GM18502 (cell line): ENCODE measurements around the gene QRICH1.

Experiments used
- ATAC-seq: cut with Tn5 transposase; IDR thresholded peaks from one replicate; pipeline ENCODE4 v1.9.1; 2021; ENCODE audit warnings: mild to moderate bottlenecking; ENCODE audit not compliant: unreplicated experiment, poor library complexity

QRICH1 gene

GRCh38 chr3:49120438-49121131 lies 26.7 kb upstream of the QRICH1 start, which contains the start of gene USP19:
Gene USP19, minus strand, starts transcription at chr3:49120823. Its CDS starts 1,678 bp downstream, at chr3:49119145.
- peak; percentile 79 for ATAC-seq

DNA sequence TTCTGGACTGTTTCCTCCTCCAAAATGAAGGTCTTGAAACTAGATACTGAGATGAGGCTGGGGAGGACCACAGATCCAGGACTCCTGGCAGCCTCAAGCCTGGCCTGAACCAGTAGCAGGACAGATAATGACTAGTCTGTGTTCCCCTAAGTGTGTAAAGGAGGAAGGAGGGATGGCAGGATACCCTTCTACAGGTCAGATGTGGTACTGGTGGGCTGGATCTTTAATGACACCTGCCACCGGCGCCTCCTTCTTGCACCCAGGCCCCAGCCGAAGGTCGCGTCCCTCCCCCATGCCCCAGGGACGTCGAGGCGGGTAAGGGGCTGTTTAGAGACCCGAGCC lies 26.2 kb upstream of the QRICH1 start:
- no peak for ATAC-seq

GRCh38 chr3:49119439-49119838 lies 25.6 kb upstream of the QRICH1 start:
- ATAC-seq: no peak

GRCh38 chr3:49119036-49119435 lies 25.2 kb upstream of the QRICH1 start:
- ATAC-seq: no peak

- ATAC-seq: no peak
These were observed 18.4 kb upstream of the QRICH1 start for GRCh38 chr3:49112262-49112661.

DNA sequence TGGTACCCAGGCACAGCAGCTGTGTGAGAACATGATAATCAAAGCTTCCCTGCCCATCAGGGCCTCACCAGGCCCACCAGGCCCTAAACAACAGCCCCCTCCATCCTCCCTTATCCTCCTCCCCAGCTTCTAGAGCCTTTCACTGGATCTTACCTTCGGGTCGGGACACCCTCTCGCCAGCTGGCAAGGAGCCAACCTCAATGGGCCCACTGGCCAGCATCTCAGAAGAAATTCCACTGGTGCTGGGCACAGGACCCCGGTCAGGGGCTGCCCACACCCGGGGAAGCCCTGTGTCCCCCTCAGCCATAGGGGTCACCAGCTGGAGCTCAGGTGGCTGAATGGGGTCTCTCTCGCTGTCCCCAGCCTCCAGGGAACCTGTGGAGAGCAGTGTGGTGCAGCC lies 17.5 kb upstream of the QRICH1 start:
- ATAC-seq: no peak

DNA sequence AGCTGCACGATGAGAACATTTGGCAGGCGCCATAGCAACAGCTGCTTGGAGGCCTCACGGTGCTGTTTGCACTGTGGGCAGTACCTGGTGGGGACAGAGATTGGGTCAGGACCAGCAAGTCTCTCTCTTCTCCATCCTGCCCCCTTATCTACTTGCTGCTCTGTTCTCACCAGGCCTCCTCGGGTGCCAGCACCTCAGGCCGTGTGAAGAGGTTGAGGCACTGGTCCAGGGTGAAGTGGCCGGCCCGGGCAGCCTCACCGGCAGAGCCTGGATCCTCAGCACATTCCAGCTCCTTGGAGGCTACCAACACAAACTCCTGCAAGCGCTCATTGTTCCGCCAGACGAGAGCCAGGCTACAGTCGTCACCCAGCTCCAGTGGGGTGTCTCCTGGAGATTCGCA lies 16.9 kb upstream of the QRICH1 start:
- ATAC-seq: no peak

- no peak for ATAC-seq
These were observed 14.5 kb upstream of the QRICH1 start for GRCh38 chr3:49108346-49108745.

DNA sequence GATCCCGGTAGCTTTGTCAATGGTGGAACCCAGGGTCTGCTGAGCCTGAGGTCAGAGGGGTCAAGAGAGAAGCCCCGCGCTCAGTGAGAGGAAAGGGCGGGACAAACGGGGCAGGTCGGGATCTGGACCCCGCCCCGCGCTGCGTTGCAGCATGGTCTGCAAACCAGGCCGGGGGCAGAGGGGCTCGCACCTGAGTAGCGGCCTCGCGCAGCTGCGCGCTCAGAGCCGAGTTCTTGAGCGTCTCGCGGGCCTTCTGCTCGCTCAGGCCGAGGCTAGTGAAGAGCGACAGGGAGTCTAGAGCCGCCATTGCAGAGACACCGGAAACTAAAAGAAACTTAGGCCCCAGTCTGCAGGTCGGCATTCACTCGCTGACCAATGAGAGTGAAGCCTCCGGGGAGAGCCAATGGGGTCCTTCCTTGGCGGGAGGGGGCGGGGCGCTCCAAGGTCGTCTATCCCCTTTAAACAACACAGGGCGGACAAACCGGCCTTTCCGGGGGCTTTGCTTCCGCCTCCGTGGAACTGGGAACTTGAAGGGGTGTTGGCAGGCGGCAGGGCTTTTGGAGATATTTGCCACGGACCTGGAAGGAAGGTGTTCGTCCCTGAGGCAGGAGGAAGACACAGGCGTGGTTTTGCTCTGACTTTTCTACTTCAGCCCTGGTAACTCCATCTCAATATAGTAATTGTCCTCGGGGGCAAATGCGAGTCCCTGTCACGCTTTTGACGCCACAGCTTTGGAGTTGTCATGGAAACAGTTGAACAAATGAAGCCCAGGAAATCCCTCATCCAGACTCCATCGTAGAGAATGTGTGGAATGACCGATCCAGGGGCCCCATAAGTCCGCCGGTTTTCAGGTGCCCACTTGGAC lies 10.8 kb upstream of the QRICH1 start, which contains the start of gene QARS1:
TSS of gene QARS1 (minus strand) at position 331 of the 865 bp plus-strand sequence. CDS start at position 307, 24 bp downstream.
- ATAC-seq: peak; percentile 89

DNA sequence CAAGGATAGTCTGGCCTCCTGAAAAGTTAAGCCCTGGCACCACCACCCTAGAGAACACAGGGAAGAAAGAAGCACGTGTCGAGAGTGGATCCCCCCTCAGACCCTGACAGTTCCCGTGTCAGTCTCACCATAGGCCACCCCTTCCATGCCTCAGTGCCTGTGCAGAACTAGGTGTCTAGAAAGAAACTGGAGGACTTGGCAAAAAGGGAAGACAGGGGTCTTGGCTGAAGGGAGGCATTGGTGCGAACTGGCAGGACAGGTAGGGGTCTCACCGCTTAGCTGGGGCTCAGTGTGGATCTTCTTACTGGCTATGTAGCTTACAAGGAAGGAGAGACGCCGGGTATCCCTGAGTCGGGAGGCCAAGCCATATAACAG lies 10.2 kb upstream of the QRICH1 start:
- no peak for ATAC-seq

GRCh38 chr3:49100046-49100615 lies 6.3 kb upstream of the QRICH1 start:
- no peak for ATAC-seq

GRCh38 chr3:49098910-49099630 lies 5.2 kb upstream of the QRICH1 start:
- ATAC-seq: no peak

- ATAC-seq: no peak
These were observed 4.6 kb upstream of the QRICH1 start for GRCh38 chr3:49098429-49098828.

DNA sequence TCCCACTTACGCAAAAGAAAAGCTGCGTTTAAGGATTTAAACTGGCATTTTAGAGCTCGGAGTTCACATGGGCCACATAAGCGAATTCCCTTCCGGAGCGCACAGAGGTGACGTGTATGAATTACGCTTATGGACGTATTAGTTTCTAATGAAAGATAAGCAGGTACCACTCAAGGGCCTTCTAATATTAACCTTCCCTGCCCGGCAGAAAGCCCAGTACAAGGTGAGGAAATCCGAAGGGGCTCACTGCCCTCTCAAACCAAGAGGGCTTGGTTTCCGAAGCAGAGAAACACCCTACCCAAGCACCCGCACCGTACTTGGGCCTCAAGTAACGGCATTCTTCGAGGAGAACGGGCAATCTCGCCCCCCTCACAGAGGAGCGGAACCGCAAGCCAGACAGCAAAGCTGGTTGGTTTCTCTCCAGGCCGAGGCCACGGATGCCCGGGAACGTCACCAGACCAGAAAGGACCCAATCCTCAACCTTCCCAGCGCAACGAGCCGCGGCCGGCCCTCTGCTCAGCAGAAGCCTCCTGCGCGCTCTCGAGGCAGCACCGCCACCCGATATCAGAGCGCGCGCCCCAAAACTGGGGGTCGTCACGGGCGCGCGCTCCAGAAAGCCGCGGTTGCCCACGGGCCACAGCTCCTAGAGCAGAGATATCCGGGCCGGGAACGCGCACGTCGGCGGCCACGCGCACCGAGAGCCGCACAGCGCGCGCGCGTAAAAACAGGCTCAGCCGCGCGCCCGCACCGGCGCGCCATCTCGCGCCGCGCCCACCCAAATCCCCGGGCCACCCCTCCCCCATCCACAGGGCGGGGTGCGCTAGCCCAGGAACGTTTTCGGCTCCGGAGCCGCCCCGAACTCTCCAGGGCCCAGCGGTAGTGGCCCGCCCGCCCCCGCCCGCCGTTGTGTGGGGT lies 676 bp downstream of the QRICH1 start:
- peak; percentile 40 for ATAC-seq

GRCh38 chr3:49081429-49081828 lies 12.4 kb downstream of the QRICH1 start:
- ATAC-seq: no peak

- no peak for ATAC-seq
These were observed 14.6 kb downstream of the QRICH1 start for GRCh38 chr3:49079270-49079669.

- ATAC-seq: no peak
These were observed 17.2 kb downstream of the QRICH1 start for GRCh38 chr3:49076646-49077045.

DNA sequence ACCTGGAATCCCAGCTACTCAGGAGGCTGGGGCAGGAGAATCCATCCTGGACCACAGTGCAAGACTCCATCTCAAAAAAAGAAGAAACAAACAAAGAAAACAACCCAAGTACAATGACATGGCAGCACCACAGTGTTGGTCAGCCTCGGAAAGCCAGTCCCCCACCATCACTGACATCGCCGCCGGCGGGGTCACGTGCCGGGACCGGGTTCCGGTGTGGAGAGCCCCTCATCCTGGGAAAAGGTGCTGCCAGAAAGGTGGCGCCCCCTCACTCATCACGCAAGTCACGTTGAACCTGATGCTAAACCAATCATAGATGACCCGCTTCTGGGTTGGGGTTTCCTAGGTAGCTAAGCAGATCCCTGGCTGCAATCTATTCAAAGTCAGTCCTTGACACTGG lies 17.8 kb downstream of the QRICH1 start:
- no peak for ATAC-seq

DNA sequence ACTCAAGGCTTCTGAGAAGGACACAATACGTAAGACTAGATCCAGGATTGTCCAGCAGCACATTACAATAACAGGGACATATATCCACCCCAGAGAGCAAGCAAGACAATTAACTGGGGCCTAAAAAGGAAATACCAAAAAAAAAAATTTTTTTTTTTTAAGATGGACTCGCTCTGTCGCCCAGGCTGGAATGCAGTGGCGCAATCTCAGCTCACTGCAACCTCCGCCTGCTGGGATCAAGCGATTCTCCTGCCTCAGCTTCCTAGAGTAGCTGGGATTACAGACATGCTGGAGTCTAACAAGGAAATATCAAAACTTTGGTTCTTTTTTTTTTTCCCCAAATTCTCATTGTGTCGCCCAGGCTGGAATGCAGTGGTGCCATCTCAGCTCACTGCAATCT lies 35.9 kb downstream of the QRICH1 start:
- ATAC-seq: no peak

GRCh38 chr3:49057268-49057667 lies 36.6 kb downstream of the QRICH1 start:
- ATAC-seq: no peak
